HepG2 (cell line): ENCODE measurements around the gene KCTD15. TPM values are rescaled to one million over a fixed set of nuclear protein-coding genes. Genes with fewer than 3 reads are reported as not detected.
A peak's percentile ranks its signal among the peaks of the same experiment; 100 is the strongest.

Source experiments
- ATF1 ChIP-seq: IDR thresholded peaks from 2 replicates; pipeline ENCODE4 v1.6.1; 2016; ENCODE audit warnings: mild to moderate bottlenecking, control low read depth
- BCLAF1 ChIP-seq: fragments of 450-650 bp; IDR thresholded peaks from 2 replicates; pipeline ENCODE4 v1.6.1; 2017; ENCODE audit warnings: mild to moderate bottlenecking
- DR1 ChIP-seq: sonication (generic); formaldehyde crosslinking; IDR thresholded peaks from 2 replicates; pipeline ENCODE4 v1.8.0; 2021; ENCODE audit warnings: mild to moderate bottlenecking, missing genetic modification reagents, inconsistent platforms
- KMT2B ChIP-seq: IDR thresholded peaks from 2 replicates; pipeline ENCODE4 v1.6.1; 2016; ENCODE audit warnings: missing genetic modification reagents, missing compliant biosample characterization
- MEIS2 ChIP-seq: sonication (generic); formaldehyde crosslinking; IDR thresholded peaks from 2 replicates; pipeline ENCODE4 v1.9.0; 2021; ENCODE audit warnings: mild to moderate bottlenecking, missing genetic modification reagents
- NFAT5 ChIP-seq: sonication (generic); formaldehyde crosslinking; IDR thresholded peaks from 2 replicates; pipeline ENCODE4 v1.4.0; 2020; ENCODE audit warnings: missing genetic modification reagents
- NFYC ChIP-seq: IDR thresholded peaks from 2 replicates; pipeline ENCODE4 v1.6.1; 2016; ENCODE audit warnings: missing genetic modification reagents, missing compliant biosample characterization
- NR1H2 ChIP-seq: sonication (generic); formaldehyde crosslinking; IDR thresholded peaks from 2 replicates; pipeline ENCODE4 v1.8.1; 2022; ENCODE audit warnings: low read depth, missing genetic modification reagents, borderline replicate concordance
- PBX2 ChIP-seq: IDR thresholded peaks from 2 replicates; pipeline ENCODE4 v1.6.1; 2016; ENCODE audit warnings: control low read depth
- PHF21A ChIP-seq: sonication (generic); formaldehyde crosslinking; IDR thresholded peaks from 2 replicates; pipeline ENCODE4 v1.5.0; 2020; ENCODE audit warnings: mild to moderate bottlenecking, missing genetic modification reagents
- ZNF18 ChIP-seq: sonication (generic); formaldehyde crosslinking; IDR thresholded peaks from 2 replicates; pipeline ENCODE4 v1.8.0; 2022; ENCODE audit warnings: mild to moderate bottlenecking, missing genetic modification reagents; ENCODE audit not compliant: insufficient replicate concordance
- ZNF275 ChIP-seq: sonication (generic); formaldehyde crosslinking; IDR thresholded peaks from 2 replicates; pipeline ENCODE4 v1.8.0; 2022; ENCODE audit warnings: missing genetic modification reagents, mild to moderate bottlenecking, inconsistent platforms, borderline replicate concordance
- ZNF331 ChIP-seq: sonication (generic); formaldehyde crosslinking; IDR thresholded peaks from 2 replicates; pipeline ENCODE4 v1.4.0; 2020; ENCODE audit warnings: missing genetic modification reagents
- ZNF383 ChIP-seq: sonication (generic); formaldehyde crosslinking; IDR thresholded peaks from 2 replicates; pipeline ENCODE4 v1.4.0; 2020; ENCODE audit warnings: missing genetic modification reagents, mild to moderate bottlenecking, borderline replicate concordance
- ZNF691 ChIP-seq: sonication (generic); formaldehyde crosslinking; IDR thresholded peaks from 2 replicates; pipeline ENCODE4 v1.4.0; 2020; ENCODE audit warnings: missing genetic modification reagents, low read depth, mild to moderate bottlenecking, borderline replicate concordance
- ZSCAN29 ChIP-seq: sonication (generic); formaldehyde crosslinking; conservative IDR thresholded peaks from 2 replicates; pipeline ENCODE4 v1.4.0; 2020; ENCODE audit warnings: mild to moderate bottlenecking, missing genetic modification reagents
- polyA plus RNA-seq, 8 experiments: library from polyadenylated mRNA; depleted of rRNA in 3 of 8; stranded (reverse) in 7 of 8; unstranded in 1 of 8; fragments of >200 nt; fragmentation: Illumina TruSeq in 4 of 8; extraction: Trizol in 4 of 8; gene quantifications; 2 replicates each; pipeline versions ENCODE4 v1.2.1 to v1.2.3, GENCODE V29; 2011 to 2016; ENCODE audit warnings: low read depth in 4 of 8, missing spikeins in 1 of 8, mixed read lengths in 1 of 8; ENCODE audit not compliant: insufficient read depth in 1 of 8
- total RNA-seq, 5 experiments: library from RNA; depleted of rRNA; stranded (reverse); fragments of >200 nt; fragmentation: Illumina TruSeq; extraction: Trizol; gene quantifications; 2 replicates each; pipeline ENCODE4 v1.2.3, GENCODE V29; 2016; ENCODE audit warnings: low read depth in 1 of 5

Gene KCTD15
- total and polyA plus RNA-seq, 2 of the 13 experiments (the other 11 are each of a cell fraction or from before 2014, with no cell fraction given), result 13.2 to 16.7 TPM

GRCh38 chr19:33767898-33768413 is 28.7 kb upstream of the KCTD15 start (continued):
- TF ChIP-seq NFAT5 (CRISPR knock-in tag) (peak; percentile 67; the same call in 1 of the 2 replicates), ZNF275 (CRISPR knock-in tag) (no peak), PHF21A (CRISPR knock-in tag) (no peak), ATF1 (CRISPR knock-in tag) (no peak), MEIS2 (0 out of 2 replicates have a peak, but pooled peaks have one; percentile 68), DR1 (CRISPR knock-in tag) (no peak), KMT2B (CRISPR knock-in tag) (0 out of 2 replicates have a peak, but pooled peaks have one; percentile 36), BCLAF1 (no peak), ZNF383 (CRISPR knock-in tag) (no peak), NR1H2 (no peak), ZNF331 (CRISPR knock-in tag) (peak; percentile 52; the same call in 1 of the 2 replicates), ZSCAN29 (CRISPR knock-in tag) (no peak), NFYC (CRISPR knock-in tag) (0 out of 2 replicates have a peak, but pooled peaks have one; percentile 13), ZNF18 (no peak), ZNF691 (CRISPR knock-in tag) (0 out of 2 replicates have a peak, but pooled peaks have one; percentile 62), PBX2 (CRISPR knock-in tag) (no peak)
